GM21367 (cell line): ENCODE results near the gene PPP1R12B.

ENCODE experiments used
- ATAC-seq: cut with Tn5 transposase; IDR thresholded peaks from one replicate; pipeline ENCODE4 v1.9.1; 2021; ENCODE audit not compliant: unreplicated experiment

The PPP1R12B gene, protein sequence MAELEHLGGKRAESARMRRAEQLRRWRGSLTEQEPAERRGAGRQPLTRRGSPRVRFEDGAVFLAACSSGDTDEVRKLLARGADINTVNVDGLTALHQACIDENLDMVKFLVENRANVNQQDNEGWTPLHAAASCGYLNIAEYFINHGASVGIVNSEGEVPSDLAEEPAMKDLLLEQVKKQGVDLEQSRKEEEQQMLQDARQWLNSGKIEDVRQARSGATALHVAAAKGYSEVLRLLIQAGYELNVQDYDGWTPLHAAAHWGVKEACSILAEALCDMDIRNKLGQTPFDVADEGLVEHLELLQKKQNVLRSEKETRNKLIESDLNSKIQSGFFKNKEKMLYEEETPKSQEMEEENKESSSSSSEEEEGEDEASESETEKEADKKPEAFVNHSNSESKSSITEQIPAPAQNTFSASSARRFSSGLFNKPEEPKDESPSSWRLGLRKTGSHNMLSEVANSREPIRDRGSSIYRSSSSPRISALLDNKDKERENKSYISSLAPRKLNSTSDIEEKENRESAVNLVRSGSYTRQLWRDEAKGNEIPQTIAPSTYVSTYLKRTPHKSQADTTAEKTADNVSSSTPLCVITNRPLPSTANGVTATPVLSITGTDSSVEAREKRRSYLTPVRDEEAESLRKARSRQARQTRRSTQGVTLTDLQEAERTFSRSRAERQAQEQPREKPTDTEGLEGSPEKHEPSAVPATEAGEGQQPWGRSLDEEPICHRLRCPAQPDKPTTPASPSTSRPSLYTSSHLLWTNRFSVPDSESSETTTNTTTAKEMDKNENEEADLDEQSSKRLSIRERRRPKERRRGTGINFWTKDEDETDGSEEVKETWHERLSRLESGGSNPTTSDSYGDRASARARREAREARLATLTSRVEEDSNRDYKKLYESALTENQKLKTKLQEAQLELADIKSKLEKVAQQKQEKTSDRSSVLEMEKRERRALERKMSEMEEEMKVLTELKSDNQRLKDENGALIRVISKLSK

DNA sequence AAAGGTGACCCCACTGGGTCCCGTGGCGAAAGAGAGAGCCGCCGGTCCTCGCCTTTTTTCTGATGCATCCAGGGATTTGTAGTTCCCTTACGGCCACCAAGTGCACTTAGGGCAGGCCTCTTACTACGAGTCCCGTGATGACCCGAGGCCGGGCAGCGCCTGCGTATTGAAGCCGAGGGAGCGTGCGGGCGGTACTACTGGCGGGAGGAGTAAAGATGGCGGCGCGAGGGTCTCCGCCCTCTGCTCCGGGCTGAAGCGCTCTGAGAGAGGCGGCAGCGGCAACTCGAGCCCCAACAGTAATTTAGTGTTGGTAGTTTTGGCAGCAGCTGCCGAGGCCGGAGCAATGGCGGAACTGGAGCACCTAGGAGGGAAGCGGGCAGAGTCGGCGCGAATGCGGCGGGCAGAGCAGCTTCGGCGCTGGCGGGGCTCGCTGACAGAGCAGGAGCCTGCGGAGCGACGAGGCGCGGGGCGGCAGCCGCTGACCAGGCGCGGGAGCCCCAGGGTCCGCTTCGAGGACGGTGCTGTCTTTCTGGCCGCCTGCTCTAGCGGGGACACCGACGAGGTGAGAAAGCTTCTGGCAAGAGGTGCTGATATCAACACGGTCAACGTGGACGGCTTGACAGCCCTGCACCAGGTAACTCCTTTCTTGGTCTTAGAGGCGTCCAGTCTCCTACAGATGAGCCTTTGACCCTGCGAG lies at the start of gene PPP1R12B:
PPP1R12B (plus strand) TSS at position 191 of the 697 bp plus-strand sequence; CDS start at position 344, 153 bp downstream.
- peak; percentile 97 for ATAC-seq

DNA sequence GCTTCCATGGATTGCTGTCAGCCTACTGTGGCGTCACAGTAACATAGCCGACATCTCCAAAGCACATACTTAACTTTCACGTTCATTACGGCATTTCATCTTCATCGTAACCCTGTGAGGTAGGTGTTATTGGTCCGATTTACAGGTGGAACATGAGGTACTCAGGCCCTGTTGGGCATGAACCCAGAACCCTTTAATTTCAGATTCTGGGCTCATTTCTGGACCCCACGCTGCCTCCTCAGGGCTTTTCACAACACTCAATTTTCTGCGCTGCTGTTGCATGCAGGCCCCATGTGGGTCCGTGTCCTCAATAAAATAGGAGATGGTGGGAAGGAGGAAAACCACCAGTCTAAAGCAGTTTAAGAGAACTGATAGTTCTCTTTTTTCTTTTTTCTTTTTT lies 46.3 kb upstream of the PPP1R12B start:
- ATAC-seq, result no peak

DNA sequence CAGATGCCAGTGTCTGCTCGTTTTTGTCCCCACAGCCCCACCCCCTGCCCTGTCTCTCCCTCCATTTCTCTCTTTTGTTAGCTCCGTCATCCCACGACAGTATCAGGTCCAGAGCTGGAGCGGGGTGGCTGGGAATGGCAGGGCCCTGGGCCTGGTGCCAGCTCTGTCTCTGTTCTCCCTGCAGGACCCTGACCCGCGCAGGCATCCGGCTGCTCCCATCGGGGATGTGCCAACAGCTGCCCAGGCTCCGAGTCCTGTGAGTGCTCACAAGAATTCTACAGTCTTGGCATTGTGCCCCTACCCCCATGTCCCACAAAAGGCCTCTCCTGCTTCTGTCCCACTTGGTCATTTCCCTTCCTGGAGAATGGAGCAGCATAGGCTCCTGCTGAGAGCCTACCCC lies 44.1 kb upstream of the PPP1R12B start:
- no peak for ATAC-seq

DNA sequence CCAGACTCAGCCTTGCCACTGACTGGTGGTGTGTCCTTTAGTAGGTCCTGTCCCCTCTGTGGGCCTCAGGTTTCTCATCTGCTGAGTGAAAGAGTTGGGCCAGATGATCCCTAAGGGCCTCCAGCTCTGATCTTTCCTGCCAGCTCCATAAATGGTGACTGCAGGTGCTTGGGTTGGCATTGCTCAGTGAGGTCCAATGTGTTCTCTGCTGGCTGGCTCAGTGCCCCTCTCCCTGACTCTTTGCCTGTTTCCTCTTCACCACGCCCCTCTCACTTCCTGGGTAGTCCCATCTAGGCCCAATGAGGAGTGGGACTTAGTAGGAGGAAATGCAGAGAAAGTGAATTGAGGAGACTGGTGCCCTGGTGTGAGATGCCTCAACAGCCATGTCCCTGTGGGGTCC lies 43.3 kb upstream of the PPP1R12B start:
- no peak for ATAC-seq

DNA sequence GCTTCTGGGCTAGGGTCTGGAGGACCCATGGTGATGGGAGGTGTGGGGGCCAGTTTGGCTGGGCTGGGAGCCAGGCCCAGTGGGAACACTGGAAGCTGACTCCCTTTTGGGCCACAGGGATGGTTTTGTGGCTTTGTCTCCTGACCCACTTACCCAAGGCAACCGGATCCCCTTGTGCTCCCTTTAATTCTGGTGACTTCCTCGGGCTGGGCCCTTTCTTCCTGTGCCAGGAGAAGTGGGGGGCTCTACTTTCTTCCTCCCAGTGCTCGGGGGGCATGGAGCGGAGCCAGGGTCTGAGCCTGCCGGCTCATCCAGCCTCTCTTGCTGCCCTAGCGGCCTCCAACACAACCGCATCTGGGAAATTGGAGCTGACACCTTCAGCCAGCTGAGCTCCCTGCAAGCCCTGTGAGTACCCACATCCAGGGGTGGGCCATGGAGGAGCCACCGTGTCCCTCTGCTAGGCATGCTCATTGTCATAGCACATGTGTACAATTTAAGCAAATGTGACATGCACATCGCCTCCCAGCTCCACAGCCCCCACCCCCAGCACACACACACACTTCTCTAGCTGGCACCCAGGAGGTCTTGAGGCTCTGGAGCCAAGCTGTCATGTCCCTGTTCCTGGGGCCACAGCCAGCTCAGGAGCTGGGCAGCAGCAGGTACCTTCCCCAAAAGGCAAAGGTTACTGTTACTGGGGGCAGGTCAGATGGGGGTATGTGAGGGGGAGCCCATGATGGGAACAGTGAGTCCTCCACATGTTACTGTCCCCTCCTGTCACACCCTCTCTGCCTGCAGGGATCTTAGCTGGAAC lies 41.8 kb upstream of the PPP1R12B start:
- no peak for ATAC-seq

DNA sequence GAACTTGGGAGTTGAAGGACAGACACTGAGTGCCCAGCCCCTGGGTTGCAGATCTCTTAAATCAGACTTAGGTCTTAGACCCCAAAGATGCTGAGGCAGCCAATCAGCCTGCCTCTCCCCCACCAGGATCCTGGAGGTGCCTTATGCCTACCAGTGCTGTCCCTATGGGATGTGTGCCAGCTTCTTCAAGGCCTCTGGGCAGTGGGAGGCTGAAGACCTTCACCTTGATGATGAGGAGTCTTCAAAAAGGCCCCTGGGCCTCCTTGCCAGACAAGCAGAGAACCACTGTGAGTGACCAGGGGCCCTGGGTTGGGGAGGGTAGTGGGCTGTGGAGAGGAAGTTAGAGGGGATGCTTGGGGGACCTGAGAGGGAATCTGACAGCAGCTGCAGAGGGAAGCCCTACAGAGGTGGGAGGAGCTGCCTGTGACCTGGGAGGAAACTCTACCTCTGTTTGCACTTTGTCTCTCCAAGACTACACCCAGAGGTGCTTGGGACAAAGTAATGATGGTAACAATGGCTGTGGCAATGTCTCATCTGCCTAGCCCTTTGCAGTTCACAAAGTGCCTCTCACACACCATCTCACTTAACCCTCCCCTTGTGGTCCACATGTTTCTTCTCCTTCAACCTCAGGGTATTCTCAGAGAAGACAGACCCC lies 38.3 kb upstream of the PPP1R12B start:
- ATAC-seq, result no peak

DNA sequence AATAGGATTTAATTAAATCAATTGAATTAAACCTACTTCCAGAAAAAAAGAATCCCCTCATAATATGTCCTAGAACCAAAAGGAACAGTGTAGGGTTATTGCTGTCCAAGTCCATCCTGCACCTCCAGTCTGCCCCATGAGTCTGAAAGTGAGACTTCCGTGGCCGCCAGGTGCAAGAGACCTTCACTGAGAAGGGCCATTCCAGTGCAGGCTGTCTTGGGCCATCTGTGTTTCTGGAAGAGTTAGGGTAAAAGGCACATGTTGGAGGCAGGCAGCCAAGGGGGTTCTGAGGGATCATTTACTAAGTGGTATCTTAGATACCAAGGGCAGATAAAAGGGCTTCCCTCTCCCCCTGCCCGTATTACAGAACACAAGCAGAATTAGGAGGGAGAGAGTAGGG lies 37.8 kb upstream of the PPP1R12B start:
- no peak for ATAC-seq

DNA sequence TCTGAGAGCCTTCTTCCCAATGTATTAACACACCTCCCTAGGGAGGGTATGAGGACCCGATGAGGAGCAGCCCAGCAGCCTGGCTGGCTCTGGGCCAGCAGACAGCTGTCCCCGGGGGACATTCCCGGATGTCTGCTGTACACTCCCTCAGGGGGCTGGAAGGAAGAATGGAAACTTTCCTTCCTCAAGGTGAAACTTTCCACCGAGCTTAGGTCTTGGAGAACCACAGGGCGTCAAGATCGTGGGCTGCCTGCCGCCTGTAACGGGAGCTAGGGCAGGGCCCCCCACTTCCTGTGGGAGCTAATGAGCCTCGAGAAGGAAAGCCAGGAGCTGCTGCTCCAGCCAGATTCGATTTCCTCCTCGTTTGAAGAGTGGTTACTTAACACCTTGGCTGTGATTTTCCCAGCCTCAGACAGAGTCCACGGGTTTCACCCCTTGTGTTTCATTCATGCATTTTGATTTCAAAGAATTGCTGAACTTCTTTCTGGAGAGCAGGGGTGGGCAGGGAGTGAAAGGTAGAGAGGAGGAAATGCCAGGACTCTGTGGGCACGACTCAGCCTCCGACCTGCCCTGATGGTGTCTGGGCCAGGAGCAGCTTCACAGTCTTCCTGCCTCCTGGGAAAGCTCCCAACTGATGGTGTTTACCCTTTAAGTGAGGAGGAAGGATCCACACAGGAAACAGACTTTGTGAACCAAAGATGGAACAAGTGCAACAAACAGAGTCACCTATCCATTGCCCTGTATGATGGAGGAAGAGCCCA lies 36.4 kb upstream of the PPP1R12B start:
- ATAC-seq, result no peak

DNA sequence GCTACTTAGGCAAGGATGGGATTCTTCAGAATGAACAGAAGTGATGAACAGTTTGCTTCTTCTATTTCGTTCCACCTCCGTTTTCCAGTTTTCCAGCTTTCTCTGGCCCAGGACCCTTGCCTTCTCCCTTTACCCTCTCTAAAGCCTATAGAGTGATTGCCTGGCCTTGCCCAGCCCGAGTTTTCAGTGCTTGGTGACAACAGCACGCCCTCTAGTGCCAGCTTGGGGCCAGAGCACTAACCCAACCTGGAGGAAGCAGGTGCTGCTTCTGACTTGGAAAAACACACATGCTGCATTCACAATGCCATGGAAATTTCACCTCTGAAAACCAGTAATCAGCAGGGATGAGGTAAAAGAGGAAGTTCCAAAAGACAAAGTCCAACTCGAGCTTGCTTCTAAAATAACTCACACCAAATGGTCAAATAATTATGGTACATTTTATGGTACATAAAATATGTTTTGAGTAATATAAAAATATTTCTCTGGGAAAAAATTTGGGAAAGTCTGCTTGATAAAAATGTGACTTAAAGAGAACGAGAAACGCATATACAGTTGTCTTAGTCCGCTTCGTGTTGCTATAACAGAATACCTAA lies 32.8 kb upstream of the PPP1R12B start:
- ATAC-seq, result no peak

DNA sequence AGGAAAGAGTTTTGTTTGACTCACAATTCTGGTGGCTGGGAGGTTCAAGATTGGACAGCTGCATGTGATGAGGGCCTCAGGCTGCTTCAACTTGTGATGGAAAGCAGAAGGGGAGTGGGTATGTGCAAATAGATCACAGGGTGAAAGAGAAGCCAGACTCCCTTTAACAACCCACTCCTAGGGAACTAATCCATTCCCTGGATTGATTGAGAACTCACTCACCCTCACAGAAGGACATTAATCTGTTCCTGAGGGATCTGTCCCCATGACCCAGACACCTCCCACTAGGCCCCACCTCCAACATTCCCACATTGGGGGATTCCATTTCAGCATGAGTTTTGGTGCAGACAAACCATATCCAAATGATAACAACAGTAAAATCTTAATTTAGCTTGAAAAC lies 32.3 kb upstream of the PPP1R12B start:
- ATAC-seq, result no peak

DNA sequence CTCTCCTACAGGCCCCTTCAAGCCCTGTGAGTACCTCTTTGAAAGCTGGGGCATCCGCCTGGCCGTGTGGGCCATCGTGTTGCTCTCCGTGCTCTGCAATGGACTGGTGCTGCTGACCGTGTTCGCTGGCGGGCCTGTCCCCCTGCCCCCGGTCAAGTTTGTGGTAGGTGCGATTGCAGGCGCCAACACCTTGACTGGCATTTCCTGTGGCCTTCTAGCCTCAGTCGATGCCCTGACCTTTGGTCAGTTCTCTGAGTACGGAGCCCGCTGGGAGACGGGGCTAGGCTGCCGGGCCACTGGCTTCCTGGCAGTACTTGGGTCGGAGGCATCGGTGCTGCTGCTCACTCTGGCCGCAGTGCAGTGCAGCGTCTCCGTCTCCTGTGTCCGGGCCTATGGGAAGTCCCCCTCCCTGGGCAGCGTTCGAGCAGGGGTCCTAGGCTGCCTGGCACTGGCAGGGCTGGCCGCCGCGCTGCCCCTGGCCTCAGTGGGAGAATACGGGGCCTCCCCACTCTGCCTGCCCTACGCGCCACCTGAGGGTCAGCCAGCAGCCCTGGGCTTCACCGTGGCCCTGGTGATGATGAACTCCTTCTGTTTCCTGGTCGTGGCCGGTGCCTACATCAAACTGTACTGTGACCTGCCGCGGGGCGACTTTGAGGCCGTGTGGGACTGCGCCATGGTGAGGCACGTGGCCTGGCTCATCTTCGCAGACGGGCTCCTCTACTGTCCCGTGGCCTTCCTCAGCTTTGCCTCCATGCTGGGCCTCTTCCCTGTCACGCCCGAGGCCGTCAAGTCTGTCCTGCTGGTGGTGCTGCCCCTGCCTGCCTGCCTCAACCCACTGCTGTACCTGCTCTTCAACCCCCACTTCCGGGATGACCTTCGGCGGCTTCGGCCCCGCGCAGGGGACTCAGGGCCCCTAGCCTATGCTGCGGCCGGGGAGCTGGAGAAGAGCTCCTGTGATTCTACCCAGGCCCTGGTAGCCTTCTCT lies 30.3 kb upstream of the PPP1R12B start:
- ATAC-seq, result no peak

DNA sequence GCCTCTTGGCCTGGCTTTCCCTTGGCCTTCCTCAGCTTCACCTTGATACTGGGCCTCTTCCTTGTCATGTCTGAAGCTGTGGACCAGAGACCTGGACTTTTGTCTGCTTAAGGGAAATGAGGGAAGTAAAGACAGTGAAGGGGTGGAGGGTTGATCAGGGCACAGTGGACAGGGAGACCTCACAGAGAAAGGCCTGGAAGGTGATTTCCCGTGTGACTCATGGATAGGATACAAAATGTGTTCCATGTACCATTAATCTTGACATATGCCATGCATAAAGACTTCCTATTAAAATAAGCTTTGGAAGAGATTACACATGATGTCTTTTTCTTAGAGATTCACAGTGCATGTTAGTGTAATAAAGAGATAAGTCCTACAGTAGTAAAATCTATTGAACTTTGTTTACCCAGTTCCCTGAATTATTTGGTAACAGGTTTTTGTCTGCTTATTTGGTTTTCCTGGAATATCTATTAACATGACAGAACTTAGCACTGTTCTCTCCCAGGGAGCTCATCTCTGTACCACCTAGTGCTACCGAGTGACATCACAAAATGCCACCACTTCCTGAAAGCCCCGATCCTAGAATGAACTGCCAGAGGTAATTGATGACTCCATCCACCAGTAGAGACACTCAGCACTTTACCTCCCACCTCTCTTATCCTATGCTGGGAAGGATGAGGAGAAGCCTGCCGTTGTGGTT lies 29.0 kb upstream of the PPP1R12B start:
- ATAC-seq, result no peak

DNA sequence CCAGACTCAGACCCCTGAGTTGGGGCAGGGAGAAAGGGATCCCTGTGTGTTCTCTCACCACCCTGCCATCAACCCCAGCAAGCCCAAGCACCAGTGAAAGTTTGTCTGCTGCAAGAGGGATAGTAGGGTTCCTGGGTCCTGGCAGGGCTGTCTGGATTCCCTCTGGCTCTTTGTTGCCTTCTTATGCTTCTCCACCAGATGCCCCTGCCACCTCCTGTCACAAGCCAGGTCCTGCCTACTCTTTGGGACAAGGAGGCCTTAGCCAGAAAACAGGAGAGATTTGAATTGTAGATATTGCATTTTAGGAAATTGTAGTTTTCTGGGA lies 28.5 kb upstream of the PPP1R12B start:
- ATAC-seq, result no peak

DNA sequence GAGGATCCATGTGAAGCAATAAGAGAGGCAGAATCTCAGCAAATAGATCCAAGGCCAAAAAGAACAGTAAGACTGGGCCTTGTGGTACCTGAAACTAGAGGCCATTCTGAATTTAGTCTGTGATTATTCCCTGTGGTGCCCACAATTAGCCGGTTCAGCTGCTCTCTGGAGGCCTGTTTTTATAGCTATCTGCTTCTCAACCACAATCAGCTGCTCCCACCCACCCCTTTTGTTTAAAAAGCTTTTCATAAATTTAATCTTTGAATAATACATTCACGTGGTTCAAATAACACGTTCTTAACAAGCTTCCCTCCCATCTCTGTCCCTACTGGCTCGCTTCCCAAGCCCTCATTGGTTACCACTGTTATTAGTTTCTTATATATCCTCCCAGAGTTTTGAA lies 24.8 kb upstream of the PPP1R12B start:
- no peak for ATAC-seq

DNA sequence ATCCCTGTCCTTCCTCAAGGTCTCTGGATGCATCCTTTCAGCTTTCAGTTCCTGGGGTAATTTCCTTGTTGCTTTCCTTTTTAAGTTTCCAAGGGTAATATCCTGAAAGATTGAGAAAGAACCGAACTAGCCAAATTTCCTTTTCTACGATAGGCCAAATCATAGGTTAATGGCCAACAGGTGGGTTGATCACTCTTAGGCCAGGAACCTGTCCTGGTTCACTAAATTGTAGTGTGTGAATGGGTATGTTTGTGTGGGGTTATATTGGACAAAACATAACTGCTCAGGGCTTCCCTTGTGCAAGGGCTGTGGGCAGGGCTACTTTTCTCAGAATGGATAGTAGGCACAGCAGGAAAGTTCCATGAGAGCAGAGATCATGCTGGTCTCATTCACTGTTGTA lies 23.9 kb upstream of the PPP1R12B start:
- ATAC-seq, result no peak

DNA sequence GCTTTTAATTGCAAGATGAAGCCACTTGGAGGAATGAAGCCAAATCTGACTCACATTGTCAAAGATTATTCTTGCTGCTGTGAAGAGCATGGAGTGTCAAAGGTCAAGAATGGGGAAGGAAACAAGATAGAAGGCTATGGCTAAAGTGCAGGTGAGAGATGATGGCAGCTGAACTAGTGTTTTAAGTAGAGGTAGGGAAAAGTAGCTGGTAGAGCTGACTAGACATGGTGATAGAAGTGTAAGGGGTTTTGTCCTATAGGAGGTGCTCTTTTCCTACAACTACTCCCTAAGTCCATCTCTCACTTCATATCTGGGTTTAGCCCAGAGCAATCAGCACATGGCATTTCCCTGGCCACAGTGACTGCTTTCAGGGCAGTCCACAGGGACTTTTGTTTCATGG lies 18.6 kb upstream of the PPP1R12B start:
- ATAC-seq, result no peak

DNA sequence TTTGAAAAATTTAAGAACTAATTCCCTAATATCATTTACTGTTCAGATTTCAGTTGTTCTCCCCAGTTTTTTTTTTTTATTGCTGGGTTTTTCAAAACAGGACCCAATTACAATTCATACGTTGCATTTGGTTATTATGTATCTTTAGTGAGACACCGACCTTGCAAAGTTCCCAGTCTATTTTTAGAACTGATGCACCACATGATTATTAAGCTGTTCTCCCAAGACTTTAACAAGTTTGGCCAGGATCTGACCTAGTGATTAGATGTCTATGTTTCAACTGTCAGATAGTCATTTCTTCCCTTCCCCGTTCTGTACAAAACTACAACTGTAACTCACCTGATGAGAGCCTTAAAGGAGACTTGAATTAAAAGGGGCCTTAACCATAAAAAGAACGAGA lies 14.6 kb upstream of the PPP1R12B start:
- ATAC-seq, result no peak
